SK-N-DZ (cell line): Measurements from ENCODE around the gene SUSD6.
"Not testable (repeated sequence)": the region's sequence is repeated elsewhere in the genome, so short reads cannot be mapped to it uniquely, and the experiment has no call there.

Source experiments
- DNase-seq: peaks from one replicate; pipeline ENCODE4 v3.0.0-alpha.2; 2015; ENCODE audit warnings: low spot score

The SUSD6 gene

GRCh38 chr14:69620981-69621380 is 9.6 kb downstream of the SUSD6 start:
- DNase-seq = no peak

DNA sequence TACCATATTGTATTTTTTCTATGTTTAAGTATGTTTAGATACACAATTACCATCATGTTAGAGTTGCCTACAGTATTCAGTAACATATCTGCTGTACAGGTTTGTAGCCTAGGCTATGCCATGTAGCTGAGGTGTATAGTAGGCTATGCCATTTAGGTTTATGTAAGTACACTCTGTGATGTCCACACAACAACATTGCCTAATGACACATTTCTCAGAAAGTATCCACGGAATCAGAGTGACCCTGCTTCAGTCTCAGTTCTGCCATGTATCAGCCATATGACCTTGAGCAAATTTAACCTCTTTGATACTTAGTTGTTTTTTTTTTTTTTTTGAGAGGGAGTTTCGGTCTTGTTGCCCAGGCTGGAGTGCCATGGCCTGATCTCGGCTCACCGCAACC is 12.7 kb downstream of the SUSD6 start:
- DNase-seq = no peak

GRCh38 chr14:69625299-69626131 is 14.1 kb downstream of the SUSD6 start:
- DNase-seq = no peak

GRCh38 chr14:69626132-69626500 is 14.7 kb downstream of the SUSD6 start:
- DNase-seq = no peak

- DNase-seq = no peak
Observed at GRCh38 chr14:69629225-69630127, 18.1 kb downstream of the SUSD6 start.

- peak; percentile 37 for DNase-seq
Observed at GRCh38 chr14:69630360-69630759, 19.0 kb downstream of the SUSD6 start.

DNA sequence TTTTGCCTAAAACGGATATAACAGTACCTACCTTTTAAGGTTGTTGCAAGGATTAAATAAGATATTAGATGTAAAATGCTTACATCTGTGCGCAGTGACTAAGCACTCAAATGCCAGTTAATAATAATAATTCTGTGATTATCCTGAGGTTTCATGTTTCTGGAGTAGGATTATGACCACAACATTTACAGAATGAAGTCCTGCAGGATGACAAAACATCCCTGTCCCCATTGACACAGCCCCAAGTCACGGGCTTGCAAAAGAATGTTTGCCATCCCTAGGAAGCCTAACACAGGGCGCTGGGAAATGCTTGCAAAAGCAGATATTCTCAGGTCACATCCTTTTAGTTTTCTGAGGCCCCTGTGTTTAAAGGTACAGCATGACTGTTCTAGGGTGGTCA is 20.1 kb downstream of the SUSD6 start:
- DNase-seq = no peak

- DNase-seq = no peak
Observed at GRCh38 chr14:69632164-69632563, 20.8 kb downstream of the SUSD6 start.

DNA sequence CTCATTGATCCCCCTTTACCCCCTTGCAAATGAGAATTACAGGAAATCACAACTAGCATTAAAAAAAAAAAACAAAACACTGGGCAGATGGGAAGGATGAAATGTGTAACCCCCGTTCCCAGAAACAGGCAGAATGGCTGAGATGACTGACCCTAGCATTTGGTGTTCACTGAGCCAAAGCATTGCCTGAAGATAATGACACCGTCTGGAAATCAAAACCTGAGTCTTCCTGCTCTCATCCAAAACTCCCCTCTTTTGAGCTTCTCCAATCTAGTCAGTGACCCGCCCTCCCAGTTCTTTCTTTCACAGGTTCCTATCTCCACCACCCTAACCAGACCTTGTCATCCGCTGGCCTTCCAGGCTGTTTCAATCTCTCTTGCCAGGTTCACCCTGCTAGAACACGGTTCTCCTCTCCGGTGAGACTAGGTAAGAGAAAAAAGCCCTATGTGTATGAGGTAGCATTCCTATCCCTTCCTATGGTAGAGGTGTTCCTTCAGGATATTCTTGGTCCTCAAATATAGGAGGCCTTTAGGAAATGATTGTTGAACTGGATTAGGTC is 21.3 kb downstream of the SUSD6 start:
- DNase-seq = no peak

- DNase-seq = no peak
Observed at GRCh38 chr14:69633238-69633637, 21.8 kb downstream of the SUSD6 start.

- no peak for DNase-seq
Observed at GRCh38 chr14:69635981-69636639, 24.7 kb downstream of the SUSD6 start.

GRCh38 chr14:69636718-69637480 is 25.5 kb downstream of the SUSD6 start:
- no peak for DNase-seq

GRCh38 chr14:69637503-69638031 is 26.2 kb downstream of the SUSD6 start:
- DNase-seq = peak; percentile 47

DNA sequence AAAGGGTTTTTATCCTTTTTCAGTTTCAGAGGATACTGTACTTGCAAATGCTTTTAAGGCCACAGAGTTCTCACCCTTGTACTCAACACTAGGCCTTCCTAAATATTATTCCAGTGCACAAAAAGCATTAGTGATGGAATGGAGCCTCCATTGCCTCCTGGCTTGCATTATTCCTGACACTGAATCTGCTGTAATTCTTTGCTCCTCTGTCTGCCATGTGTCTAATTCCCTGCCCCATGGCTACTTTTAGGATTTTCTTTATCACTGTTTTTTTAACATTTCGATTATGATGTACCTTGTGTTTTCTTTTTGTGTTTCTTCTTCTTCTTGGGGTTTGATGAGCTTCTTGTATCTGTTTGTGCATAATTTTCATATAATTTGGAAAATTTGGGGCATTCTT is 29.5 kb downstream of the SUSD6 start:
- DNase-seq = no peak

DNA sequence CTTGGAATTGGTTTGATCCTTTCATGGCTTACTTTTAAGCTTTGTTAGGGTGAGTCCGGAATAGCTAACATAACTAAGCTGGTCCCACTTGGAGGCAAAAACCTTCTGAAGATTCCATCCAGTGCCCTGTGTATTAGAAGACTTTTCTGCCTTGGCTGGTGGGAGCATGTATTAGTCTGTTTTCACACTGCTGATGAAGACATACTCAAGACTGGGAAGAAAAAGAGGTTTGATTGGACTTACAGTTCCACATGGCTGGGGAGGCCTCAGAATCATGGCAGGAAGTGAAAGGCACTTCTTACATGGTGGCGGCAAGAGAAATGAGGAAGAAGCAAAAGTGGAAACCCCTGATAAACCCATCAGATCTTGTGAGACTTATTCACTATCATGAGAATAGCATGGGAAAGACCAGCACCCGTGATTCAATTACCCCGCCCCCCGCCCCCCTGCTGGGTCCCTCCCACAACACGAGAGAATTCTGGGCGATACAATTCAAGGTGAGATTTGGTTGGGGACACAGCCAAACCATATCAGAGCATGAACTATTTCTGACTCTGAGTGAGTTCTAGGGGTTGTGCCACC is 30.9 kb downstream of the SUSD6 start:
- not testable (repeated sequence) for DNase-seq

DNA sequence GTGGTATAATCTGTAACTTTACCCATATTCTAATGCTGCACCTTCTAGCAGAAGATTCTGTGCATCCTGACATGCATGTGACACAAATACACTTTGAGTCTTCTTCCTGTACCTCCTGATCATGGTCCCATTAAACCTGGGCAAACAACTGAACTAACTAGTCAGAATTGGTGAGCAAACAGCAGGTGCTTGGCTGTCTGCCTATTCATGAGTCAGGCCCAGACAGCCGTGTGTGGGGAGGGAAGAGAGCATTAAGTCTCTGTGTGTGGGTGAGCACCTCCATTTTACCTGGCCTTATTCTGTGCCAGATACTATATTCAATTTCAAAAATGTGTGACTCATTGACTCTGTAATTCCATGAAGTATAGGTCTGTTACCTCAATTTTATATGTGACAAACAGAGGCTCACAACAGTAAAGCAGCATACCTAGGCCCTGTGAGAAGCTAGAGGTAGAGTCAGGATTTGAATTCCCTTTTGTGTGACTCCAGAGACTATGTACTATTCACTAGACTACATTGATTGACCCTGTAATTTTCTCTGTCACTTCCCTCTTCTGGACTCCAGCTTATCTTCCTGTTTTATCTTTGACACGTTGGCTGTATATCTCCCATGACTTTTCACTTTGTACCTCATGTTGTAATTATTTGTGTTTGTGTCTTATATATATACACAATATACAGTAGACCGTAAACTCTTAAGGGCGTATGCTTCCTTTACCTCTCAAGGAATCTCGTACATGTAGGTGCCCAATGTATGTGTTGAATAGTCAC is 32.2 kb downstream of the SUSD6 start:
- no peak for DNase-seq

DNA sequence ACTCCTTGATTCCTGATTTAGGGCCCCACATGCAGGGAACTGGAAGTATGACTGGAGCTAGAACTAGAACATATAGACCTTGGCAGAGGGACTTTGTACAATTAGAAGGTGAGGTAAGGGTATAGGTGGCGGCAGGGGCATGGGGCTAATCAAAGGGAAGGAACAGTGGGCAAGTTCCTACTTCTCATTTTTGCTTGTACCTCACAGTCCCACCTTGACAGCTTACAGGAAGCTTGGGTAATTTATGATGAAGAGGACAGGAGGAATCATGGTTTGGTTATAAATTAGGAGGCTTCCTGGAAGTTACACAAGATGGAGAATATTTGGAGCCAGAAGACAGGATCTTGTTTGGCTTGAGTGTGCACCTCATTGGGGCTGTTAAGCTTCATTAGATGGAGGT is 33.4 kb downstream of the SUSD6 start:
- DNase-seq = no peak

- DNase-seq = no peak
Observed at GRCh38 chr14:69647213-69647612, 35.8 kb downstream of the SUSD6 start.

DNA sequence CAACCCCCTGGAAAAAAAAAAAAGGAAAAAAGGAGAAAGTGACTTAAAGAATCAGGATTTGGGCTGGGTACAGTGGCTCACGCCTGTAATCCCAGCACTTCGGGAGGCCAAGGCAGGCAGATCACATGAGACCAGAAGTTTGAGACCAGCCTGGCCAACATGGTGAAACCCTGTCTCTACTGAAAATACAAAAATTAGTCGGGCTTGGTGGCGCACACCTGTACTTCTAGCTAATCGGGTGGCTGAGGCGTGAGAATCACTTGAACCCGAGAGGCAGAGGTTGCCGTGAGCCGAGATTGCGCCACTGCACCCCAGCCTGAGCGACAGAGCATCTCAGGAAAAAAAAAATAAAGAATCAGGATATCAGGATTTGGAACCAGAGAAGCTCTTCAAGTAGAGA is 36.2 kb downstream of the SUSD6 start:
- not testable (repeated sequence) for DNase-seq
